NCI-H526 treated with DMSO at 0.1 percent for 48 hours (cell line): ENCODE data around the gene SAT1.

ENCODE experiments used
- DNase-seq: peaks from one replicate; lab custom pipeline; 2025; lab: John Stamatoyannopoulos, UW

The SAT1 gene

DNA sequence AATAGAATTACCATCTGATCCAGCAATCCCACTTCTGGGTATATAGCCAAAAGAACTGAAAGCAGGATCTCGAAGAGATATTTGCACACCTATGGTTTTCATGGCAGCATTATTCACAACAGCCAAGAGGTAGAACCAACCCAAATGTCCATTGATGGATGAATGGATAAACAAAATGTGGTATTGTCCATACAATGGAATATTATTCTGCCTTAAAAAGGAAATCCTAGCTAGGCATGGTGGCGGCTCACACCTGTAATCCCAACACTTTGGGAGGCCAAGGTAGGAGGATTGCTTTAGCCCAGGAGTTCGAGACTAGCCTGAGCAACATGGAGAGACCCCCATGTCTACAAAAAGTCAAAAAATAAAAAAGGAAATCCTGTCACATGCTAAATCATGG lies 27.3 kb downstream of the SAT1 start:
- DNase-seq: no peak

DNA sequence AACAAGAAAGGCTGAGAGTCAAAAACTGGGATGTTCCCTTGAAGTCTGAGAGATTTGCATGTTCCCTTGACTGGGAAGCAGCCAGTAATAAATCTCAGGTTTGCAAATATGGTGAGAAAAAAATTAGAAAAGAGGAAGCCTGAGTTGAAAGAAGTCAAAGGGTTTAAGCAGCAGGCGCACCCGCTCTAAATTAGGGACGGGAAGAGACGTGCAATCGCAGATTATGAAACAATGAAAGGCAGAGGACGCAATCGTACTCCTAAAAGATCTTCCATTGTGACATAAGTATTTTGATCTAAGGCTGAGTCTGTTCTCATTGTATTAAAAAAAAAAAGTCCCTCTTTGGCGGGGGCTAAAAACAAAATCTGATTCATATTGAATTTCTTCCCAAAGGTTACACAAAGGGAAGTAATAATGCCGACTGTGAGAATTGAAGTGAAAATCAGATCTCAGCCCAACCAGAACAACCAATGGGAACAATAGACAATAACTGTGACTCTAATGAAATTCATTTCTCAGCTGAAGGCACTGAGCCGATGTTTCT lies 28.2 kb downstream of the SAT1 start:
- DNase-seq: peak; percentile 29

DNA sequence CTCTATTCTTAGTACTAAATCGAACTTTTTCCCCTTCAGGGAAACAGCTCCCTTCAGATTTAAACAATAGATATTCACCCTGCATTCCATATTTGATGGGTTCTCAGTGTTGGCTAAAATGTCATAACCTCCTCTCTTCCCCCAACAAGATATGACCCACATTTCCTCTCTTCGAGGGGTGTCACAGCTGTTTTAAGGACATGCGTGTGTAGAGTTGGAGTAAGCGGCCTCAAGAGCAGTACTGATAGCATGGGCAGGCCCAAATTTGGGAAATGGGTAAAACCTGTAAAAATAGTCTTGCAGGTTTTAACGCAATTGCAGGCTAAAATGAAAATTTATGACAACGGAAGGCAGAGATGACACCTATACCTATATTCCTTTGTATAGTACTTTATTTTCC lies 28.7 kb downstream of the SAT1 start:
- DNase-seq: no peak

DNA sequence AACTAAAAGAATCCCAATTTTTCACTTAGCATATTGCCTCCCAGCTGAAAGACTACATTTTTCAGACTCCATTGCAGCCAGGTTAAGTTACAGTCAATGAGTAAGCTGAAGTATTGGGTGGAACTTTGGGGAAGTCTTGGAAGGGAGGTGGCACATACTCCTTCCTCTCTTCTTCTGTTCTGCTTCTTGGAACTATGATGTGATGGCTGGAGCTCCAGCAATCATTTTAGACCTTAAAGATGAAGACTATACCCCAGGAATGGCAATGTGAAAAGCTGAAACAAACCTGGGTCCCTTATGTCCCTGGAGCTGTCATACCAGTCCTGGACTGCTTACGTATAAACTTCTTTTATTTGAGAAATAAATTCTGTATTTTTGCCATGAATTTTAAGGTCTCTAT lies 30.8 kb downstream of the SAT1 start:
- DNase-seq: no peak

- DNase-seq: no peak
Observed at GRCh38 chrX:23815376-23815775, 32.4 kb downstream of the SAT1 start.

- no peak for DNase-seq
Observed at GRCh38 chrX:23816179-23816578, 33.2 kb downstream of the SAT1 start.

DNA sequence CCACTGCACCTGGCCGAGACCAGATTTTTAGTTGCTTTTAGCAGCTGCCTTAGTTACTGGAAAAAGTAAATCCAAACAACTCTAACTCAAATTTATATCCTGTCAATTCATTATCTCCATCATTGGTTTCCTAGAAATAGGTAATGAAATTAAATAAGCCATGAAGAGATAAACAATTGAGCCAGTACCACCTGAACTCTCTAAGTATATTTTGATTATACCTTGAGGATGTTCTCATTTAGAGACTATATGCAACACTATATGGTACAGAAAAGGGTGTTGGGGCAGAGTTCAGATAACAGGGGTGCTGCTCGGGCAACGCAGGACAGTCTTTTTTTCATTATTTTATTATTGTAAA lies 35.0 kb downstream of the SAT1 start:
- DNase-seq: no peak

DNA sequence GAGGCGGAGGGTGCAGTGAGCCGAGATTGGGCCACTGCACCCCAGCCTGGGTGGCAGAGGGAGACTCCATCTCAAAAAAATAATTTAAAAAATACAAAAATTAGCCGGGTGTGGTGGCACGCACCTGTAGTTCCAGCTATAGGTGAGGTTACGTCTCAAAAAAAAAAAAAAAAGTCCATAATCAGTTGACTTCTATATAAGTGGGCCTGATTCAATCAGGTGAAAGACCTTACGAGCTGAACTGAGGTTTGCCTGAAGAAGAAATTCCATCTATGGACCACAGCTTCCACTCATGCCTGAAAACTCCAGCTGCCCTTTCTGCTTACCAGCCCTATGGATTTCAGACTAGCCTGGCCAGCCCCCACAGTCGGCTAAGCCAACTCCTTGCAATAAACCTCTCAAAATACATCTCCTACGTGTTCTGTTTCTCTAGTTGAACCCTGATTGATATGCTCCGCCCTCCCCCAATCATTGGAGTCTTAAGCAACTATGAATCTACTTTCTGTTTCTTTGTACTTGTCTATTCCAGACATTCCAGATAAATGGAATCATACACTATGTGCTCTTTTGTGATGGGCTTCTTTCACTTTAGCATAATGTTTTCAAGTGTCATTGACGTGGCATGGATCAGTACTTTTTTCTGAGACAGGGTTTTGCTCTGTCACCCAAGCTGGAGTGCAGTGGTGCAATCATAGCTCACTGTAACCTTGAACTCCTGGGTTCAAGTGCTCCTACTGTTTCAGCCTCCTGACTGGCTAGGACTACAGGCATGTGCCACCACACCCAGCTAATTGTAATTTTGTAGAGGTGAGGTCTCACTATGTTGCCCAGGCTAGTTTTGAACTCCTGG lies 36.6 kb downstream of the SAT1 start:
- no peak for DNase-seq

GRCh38 chrX:23820235-23820782 lies 37.3 kb downstream of the SAT1 start:
- DNase-seq: no peak

DNA sequence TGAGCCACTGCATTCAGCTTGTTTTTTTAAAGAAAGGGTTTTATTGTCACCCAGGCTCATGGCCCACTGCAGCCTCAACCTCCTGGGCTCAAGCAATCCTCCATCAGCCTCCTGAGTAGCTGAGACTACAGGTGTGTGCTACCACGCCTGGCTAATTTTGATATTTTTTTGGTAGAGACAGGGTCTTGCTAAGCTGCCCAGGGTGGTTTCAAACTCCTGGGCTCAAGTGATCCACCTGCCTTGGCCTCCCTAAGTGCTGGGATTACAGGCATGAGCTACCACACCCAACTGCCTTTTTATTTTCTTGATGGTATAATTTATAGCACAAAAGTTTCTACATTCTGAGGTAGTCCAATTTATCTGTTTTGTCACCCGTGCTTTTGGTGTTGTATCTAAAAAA lies 38.9 kb downstream of the SAT1 start:
- DNase-seq: no peak

DNA sequence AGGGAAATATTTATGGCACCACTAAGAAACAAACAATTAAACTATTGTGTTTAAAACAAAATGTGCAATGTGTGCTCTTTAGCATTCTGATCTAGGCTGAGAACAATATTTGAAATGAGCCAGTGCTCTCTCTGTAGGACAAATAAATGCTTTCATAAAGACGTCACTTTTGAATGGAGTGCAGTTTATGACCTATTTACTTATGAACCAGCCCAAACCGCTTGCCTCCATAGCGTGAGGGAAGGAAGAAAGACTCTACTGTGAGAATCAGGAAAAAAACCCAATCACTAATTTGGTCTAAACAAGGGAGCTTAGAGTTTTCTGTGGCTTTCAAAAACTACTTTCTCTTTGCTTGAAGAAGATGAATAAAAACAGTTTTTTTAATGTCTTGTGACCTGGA lies 39.4 kb downstream of the SAT1 start:
- DNase-seq: peak; percentile 77

DNA sequence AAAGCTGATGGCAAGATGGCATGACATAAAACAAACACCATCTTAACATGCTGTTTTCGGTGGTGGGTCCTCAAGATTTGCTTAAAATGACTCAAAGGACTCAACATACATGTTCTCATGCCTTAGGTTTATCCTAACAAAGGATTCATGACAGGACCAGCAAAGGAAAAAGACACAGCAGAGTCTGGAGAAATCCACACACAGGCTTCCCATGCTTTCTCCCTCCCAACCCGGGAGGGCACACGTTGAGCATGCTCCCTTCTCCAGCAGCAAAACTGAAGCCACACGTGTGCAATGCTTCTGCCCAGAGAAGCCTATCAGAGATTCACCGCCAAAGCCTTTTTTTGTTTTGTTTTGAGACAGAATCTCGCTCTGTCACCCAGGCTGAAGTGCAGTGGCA lies 39.9 kb downstream of the SAT1 start:
- DNase-seq: peak; percentile 53

DNA sequence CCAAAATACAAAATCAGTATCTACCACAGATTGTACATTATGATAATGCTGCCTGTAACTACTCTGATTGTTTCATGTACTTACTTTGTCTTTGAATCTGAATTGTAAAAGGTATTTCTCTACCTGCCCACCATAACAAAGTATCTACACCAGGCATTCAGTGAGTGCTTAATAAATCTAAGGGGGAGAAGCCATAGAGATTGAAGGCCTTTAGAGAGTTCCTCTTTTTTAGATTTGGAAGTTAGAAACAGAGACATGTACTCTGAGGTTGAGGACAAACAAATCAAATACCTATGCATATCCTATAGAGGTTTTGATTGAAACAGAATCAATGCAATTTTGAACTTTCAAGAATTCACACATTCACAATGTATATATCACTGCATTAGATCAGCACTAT lies 42.7 kb downstream of the SAT1 start:
- DNase-seq: no peak

- DNase-seq: no peak
Observed at GRCh38 chrX:23826216-23826615, 43.2 kb downstream of the SAT1 start.

DNA sequence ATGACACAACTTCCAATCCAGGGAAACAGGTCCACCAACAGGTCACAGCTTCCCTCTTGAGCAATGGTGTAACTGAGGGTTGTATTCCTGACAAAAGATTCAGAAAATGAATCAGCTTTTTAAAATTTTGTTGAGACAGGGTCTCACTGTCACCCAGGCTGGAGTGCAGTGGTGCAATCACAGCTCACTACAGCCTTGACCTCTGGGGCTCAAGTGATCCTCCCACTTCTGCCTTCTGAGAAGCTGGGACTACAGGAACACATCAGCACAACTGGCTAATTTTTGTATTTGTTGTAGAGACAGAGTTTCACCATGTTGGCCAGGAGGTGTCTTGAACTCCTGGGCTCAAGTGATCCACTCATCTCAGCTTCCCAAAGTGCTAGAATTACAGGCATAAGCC lies 43.7 kb downstream of the SAT1 start:
- no peak for DNase-seq

DNA sequence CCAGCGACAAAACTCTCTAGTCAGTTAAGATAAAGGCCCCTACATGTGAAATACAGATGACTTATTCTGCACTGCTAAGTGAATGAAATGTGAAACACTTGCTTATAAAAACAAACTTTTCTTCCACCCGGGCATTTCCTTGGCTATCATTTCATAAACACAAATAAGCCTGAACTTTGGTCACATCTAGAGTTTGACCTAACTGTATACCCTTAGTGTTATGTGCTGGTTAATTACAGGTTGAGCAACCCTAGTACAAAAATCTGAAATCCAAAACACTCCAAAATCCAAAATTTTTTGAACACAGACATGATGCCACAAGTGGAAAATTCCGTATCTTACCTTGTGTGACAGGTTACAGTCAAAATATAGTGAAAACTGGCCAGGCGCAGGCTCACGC lies 45.9 kb downstream of the SAT1 start:
- DNase-seq: no peak

GRCh38 chrX:23832721-23833120 lies 49.7 kb downstream of the SAT1 start:
- no peak for DNase-seq
